IPS DF 4.7 (cell line): Measurements from ENCODE around the gene TEPSIN.

Source experiments
- DNase-seq: peaks from one replicate; pipeline ENCODE4 v3.0.0-alpha.2; 2013; ENCODE audit warnings: low spot score; ENCODE audit errors: extremely low read depth

TEPSIN gene

GRCh38 chr17:81250286-81251093 is 11.6 kb upstream of the TEPSIN start:
- no peak for DNase-seq

GRCh38 chr17:81249223-81250040 is 10.6 kb upstream of the TEPSIN start:
- DNase-seq, result no peak

- no peak for DNase-seq
These were observed 9.8 kb upstream of the TEPSIN start for GRCh38 chr17:81248649-81249048.

- no peak for DNase-seq
These were observed 8.6 kb upstream of the TEPSIN start for GRCh38 chr17:81247339-81247990.

GRCh38 chr17:81246679-81247338 is 8.0 kb upstream of the TEPSIN start:
- DNase-seq, result no peak

GRCh38 chr17:81246343-81246670 is 7.5 kb upstream of the TEPSIN start:
- no peak for DNase-seq

GRCh38 chr17:81245665-81246342 is 6.9 kb upstream of the TEPSIN start:
- DNase-seq, result no peak

GRCh38 chr17:81245024-81245664 is 6.3 kb upstream of the TEPSIN start:
- DNase-seq, result no peak

GRCh38 chr17:81244358-81245023 is 5.6 kb upstream of the TEPSIN start:
- DNase-seq, result no peak

GRCh38 chr17:81243333-81243664 is 4.4 kb upstream of the TEPSIN start:
- no peak for DNase-seq

- no peak for DNase-seq
These were observed 3.8 kb upstream of the TEPSIN start for GRCh38 chr17:81242421-81243332.

- DNase-seq, result no peak
These were observed 3.0 kb upstream of the TEPSIN start for GRCh38 chr17:81241648-81242420.

GRCh38 chr17:81241203-81241602 is 2.3 kb upstream of the TEPSIN start:
- no peak for DNase-seq

GRCh38 chr17:81240761-81241160 is 1.9 kb upstream of the TEPSIN start:
- no peak for DNase-seq

- no peak for DNase-seq
These were observed 1.1 kb upstream of the TEPSIN start for GRCh38 chr17:81239714-81240555.

GRCh38 chr17:81238490-81238814 is 403 bp downstream of the TEPSIN start:
- DNase-seq, result no peak

- no peak for DNase-seq
These were observed 1.0 kb downstream of the TEPSIN start for GRCh38 chr17:81237591-81238489.
